ENCODE results near the gene GRAP. TPM values are rescaled to one million over a fixed set of nuclear protein-coding genes. Genes with fewer than 3 reads are reported as not detected.
"Not testable (repeated sequence)": the region's sequence is repeated elsewhere in the genome, so short reads cannot be mapped to it uniquely, and the experiment has no call there.

Gene GRAP
- total RNA-seq (2021): 0.55 TPM in 2 replicates
- long read RNA-seq, partial matches to known transcripts: 0 of 4 reads
- long read RNA-seq, other reads (novel, unspliced or antisense): 1 of 4 reads

DNA sequence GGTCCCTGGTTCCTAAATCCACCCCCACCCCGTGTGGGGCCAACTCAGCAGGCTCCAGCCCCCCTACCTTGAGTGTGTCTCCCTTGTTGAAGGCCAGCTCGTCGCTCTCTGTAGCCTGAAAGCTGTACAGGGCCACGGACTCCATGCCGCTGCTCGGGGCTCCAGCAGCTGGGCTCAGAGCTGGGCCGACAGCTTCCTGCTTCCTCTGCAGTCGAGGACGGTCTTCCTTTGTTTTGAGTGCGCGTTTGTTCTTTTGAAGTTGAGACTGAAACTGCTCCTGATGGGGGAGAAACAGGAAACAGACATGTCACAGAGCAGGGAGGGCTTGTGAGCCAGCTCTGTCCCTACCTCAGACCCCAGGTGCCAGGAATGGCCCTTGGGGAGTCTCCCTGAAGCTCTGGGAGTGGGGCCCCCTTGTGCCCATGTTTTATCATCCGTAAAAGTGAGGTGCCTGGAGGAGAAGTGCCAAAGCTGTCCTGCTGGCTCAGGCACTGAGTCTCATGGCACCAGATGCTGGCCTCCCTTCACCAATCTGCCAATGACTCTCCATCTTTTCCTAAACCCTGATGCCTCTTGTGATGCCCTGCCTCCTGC, at the start of gene GRAP:
GRAP (minus strand) TSS at position 176 of the 594 bp plus-strand sequence; CDS start at position 145, 31 bp downstream.
- not testable (repeated sequence) for H3K27me3 ChIP-seq (ENCODE audit: insufficient read depth, low read length); H3K56ac ChIP-seq (ENCODE audit: insufficient read length, low read depth, low read length); H3K14ac ChIP-seq (ENCODE audit: insufficient read depth, low read length); H3K27ac Mint-ChIP-seq; H3K79me2 ChIP-seq (ENCODE audit: insufficient read depth, low read length); DNase-seq; H4K8ac ChIP-seq (replicated peaks; ENCODE audit: insufficient read length, low read depth, low read length); H2AK5ac ChIP-seq (ENCODE audit: insufficient read length, low read length); H2BK120ac ChIP-seq (ENCODE audit: low read depth, low read length, poor library complexity, severe bottlenecking); H3K4ac ChIP-seq (ENCODE audit: low read depth, low read length); H3K23me2 ChIP-seq (ENCODE audit: insufficient read length, low read depth, low read length, poor library complexity, severe bottlenecking); H4K91ac ChIP-seq (ENCODE audit: insufficient read length, low read depth, low read length); H2BK20ac ChIP-seq (ENCODE audit: low read depth, low read length, poor library complexity, severe bottlenecking); H3K79me1 ChIP-seq (ENCODE audit: insufficient read depth, low read depth, low read length, poor library complexity, severe bottlenecking); H4K5ac ChIP-seq (ENCODE audit: insufficient read length, low read depth, low read length); H3K9me3 Mint-ChIP-seq; H3K18ac ChIP-seq (ENCODE audit: insufficient read length, low read depth, low read length); H3K4me1 ChIP-seq (ENCODE audit: insufficient read depth, low read length); H3K9ac ChIP-seq (ENCODE audit: extremely low read depth, insufficient read length, low read length); H3K36me3 Mint-ChIP-seq (ENCODE audit: insufficient read depth in 1 of 3, low read depth in 3 of 3); H3K4me3 Mint-ChIP-seq; H3K4me2 ChIP-seq (ENCODE audit: insufficient read depth, insufficient read length, low read length); H3K9me3 ChIP-seq (ENCODE audit: control insufficient read depth, low read depth, low read length); H3K23ac ChIP-seq (ENCODE audit: insufficient read length, low read depth, low read length); H3K27me3 Mint-ChIP-seq (ENCODE audit: low read depth); H3K27ac ChIP-seq (ENCODE audit: insufficient read length, low read depth, low read length); H3K4me1 Mint-ChIP-seq; H2BK15ac ChIP-seq (ENCODE audit: low read depth, low read length); H2AFZ ChIP-seq (ENCODE audit: low read length); H3T11ph ChIP-seq (ENCODE audit: low read length); H2BK12ac ChIP-seq (ENCODE audit: insufficient read length, low read depth, low read length); H4K20me1 ChIP-seq (ENCODE audit: control insufficient read depth, insufficient read depth, insufficient read length); H2BK5ac ChIP-seq (ENCODE audit: insufficient read length, low read length)
- WGBS (ENCODE audit: extremely low coverage, insufficient read length, low lambda C conversion rate): no CpG with 5 or more reads among the region's 12 CpGs

DNA sequence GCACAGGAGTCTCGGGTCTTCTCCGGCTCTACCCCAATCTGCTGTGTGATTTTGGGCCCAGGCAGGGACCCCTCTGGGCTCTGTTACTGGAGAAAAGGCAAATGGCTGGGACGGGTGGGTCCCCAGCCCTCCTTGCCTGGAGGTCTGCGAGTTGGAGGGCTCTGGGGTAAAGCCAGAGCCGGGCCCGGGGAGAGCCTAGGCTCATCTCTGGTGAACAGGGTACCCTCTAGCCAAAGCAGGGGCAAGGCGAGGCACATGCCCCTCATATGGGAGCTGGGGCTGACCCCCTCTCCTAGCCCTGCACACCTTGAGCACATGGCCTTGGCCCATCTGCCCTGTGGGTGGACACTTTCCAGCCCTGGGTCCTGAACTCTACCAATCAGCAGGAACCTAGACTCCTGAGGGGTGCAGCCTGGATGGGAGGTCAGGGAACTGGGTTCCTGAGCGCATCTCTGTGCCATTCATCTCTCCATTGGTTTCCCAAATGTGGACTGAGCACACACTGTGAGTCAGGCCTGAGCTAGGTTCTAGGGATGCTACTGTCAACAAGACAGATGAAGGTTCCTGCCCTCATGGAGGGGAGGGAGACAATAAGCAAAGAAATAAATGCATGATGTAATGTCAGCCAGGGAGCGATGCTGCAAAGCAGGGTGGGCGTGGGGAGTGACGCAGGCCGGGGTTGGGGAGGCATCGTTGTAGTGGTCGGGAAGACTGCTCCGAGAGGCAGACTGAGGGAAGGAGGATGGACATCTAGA, 47.1 kb upstream of the GRAP start:
- H3T11ph ChIP-seq (ENCODE audit: low read length); H2AFZ ChIP-seq (ENCODE audit: low read length); H3K23ac ChIP-seq (ENCODE audit: insufficient read length, low read depth, low read length); H3K79me2 ChIP-seq (ENCODE audit: insufficient read depth, low read length); H2BK15ac ChIP-seq (ENCODE audit: low read depth, low read length); H3K36me3 Mint-ChIP-seq (ENCODE audit: insufficient read depth in 1 of 3, low read depth in 3 of 3); DNase-seq; H4K5ac ChIP-seq (ENCODE audit: insufficient read length, low read depth, low read length); H4K20me1 ChIP-seq (ENCODE audit: control insufficient read depth, insufficient read depth, insufficient read length); H3K14ac ChIP-seq (ENCODE audit: insufficient read depth, low read length); H2BK20ac ChIP-seq (ENCODE audit: low read depth, low read length, poor library complexity, severe bottlenecking); H3K27ac ChIP-seq (ENCODE audit: insufficient read length, low read depth, low read length); H3K4me1 Mint-ChIP-seq; H3K27me3 Mint-ChIP-seq (ENCODE audit: low read depth); H4K8ac ChIP-seq (replicated peaks; ENCODE audit: insufficient read length, low read depth, low read length); H3K27me3 ChIP-seq (ENCODE audit: insufficient read depth, low read length); H3K9me3 ChIP-seq (ENCODE audit: control insufficient read depth, low read depth, low read length); H3K56ac ChIP-seq (ENCODE audit: insufficient read length, low read depth, low read length); H3K23me2 ChIP-seq (ENCODE audit: insufficient read length, low read depth, low read length, poor library complexity, severe bottlenecking); H2BK5ac ChIP-seq (ENCODE audit: insufficient read length, low read length); H3K4me2 ChIP-seq (ENCODE audit: insufficient read depth, insufficient read length, low read length); H2BK12ac ChIP-seq (ENCODE audit: insufficient read length, low read depth, low read length); H3K18ac ChIP-seq (ENCODE audit: insufficient read length, low read depth, low read length); H2AK5ac ChIP-seq (ENCODE audit: insufficient read length, low read length); H2BK120ac ChIP-seq (ENCODE audit: low read depth, low read length, poor library complexity, severe bottlenecking); H3K9ac ChIP-seq (ENCODE audit: extremely low read depth, insufficient read length, low read length); H3K79me1 ChIP-seq (ENCODE audit: insufficient read depth, low read depth, low read length, poor library complexity, severe bottlenecking); H3K4ac ChIP-seq (ENCODE audit: low read depth, low read length); H3K9me3 Mint-ChIP-seq; H3K4me1 ChIP-seq (ENCODE audit: insufficient read depth, low read length); H3K27ac Mint-ChIP-seq; H3K4me3 Mint-ChIP-seq; H4K91ac ChIP-seq (ENCODE audit: insufficient read length, low read depth, low read length): not testable (repeated sequence)
- no CpG with 5 or more reads among the region's 15 CpGs for WGBS (ENCODE audit: extremely low coverage, insufficient read length, low lambda C conversion rate)

All from H9 (cell line).